ENCODE measurements around the gene WNT4.

- TF ChIP-seq JUN (IDR thresholded peaks at IDR 0.05; ENCODE audit: borderline replicate concordance, low read depth, low read length): no peak
- TF ChIP-seq JUN (CRISPR knock-in tag; IDR thresholded peaks at IDR 0.05; ENCODE audit: borderline replicate concordance): no peak
- TF ChIP-seq ETV1 (tag; conservative IDR thresholded peaks at IDR 0.05; ENCODE audit: low read depth): no peak
- no peak for TF ChIP-seq ZNF133 (CRISPR knock-in tag; IDR thresholded peaks at IDR 0.05)
- TF ChIP-seq THAP12 (CRISPR knock-in tag; IDR thresholded peaks at IDR 0.05): no peak
These were observed 25.6 kb upstream of the WNT4 start for GRCh38 chr1:22168412-22168973.
